PC-3 (cell line): ENCODE measurements around the gene TMEM108. TPM values are rescaled to one million over a fixed set of nuclear protein-coding genes. Genes with fewer than 3 reads are reported as not detected.

Experiments
- ATAC-seq: fragments of 200-7000 bp; cut with Tn5 transposase; 2 replicates; pipeline ENCODE4 v1.9.1; 2020; ENCODE audit warnings: mild to moderate bottlenecking, moderate library complexity
- BruUV-seq: library from RNA; stranded (reverse); fragments of 400-500 nt; replicated peaks from 2 replicates; lab custom pipeline; 2021; lab: Mats Ljungman, UMichigan
- CTCF ChIA-PET: fragments of 300-600 bp; sonication (Branson Sonifier 250); formaldehyde crosslinking; loops from one replicate; lab custom pipeline; 2022; ENCODE audit warnings: antibody characterized with exemption; lab: Charles Lee
- POLR2A ChIA-PET: fragments of 300-600 bp; sonication (Branson Sonifier 250); formaldehyde crosslinking; loops from one replicate; lab custom pipeline; 2022; ENCODE audit warnings: antibody characterized with exemption; ENCODE audit not compliant: unreplicated experiment; lab: Charles Lee
- DNase-seq: peaks from one replicate; pipeline ENCODE4 v3.0.0-alpha.2; 2015
- H2AFZ ChIP-seq: fragments of 300-600 bp; sonication (generic); 2 replicates; pipeline ENCODE4 v1.6.0; 2016; ENCODE audit warnings: antibody characterized with exemption, low read length
- H3F3A ChIP-seq: fragments of 300-600 bp; sonication (generic); one replicate; pipeline ENCODE4 v1.6.0; 2017; ENCODE audit warnings: antibody characterized with exemption, low read length, control low read depth, mild to moderate bottlenecking; ENCODE audit not compliant: unreplicated experiment
- H3K27ac ChIP-seq: fragments of 300-600 bp; sonication (generic); 2 replicates; pipeline ENCODE4 v1.5.1; 2016; ENCODE audit warnings: mild to moderate bottlenecking, low read length
- H3K27me3 ChIP-seq: fragments of 300-600 bp; sonication (generic); 2 replicates; pipeline ENCODE4 v1.6.1; 2016; ENCODE audit warnings: low read length, mixed read lengths
- H3K36me3 ChIP-seq: fragments of 300-600 bp; sonication (generic); 2 replicates; pipeline ENCODE4 v1.6.1; 2016; ENCODE audit warnings: low read depth, mixed run types, low read length, mixed read lengths
- H3K4me1 ChIP-seq: fragments of 300-600 bp; sonication (generic); 2 replicates; pipeline ENCODE4 v1.5.1; 2016; ENCODE audit warnings: low read length; ENCODE audit not compliant: insufficient read depth
- H3K4me2 ChIP-seq: fragments of 300-600 bp; sonication (generic); 2 replicates; pipeline ENCODE4 v1.6.0; 2016; ENCODE audit warnings: low read length
- H3K4me3 ChIP-seq: fragments of 300-600 bp; sonication (generic); 2 replicates; pipeline ENCODE4 v1.5.1; 2016; ENCODE audit warnings: mild to moderate bottlenecking, low read length, mixed read lengths
- H3K79me2 ChIP-seq: fragments of 300-600 bp; sonication (generic); 2 replicates; pipeline ENCODE4 v1.6.1; 2017; ENCODE audit warnings: low read length, mixed read lengths
- H3K9ac ChIP-seq: fragments of 300-600 bp; sonication (generic); 2 replicates; pipeline ENCODE4 v1.6.0; 2016; ENCODE audit warnings: mild to moderate bottlenecking, low read length
- H3K9me2 ChIP-seq: fragments of 300-600 bp; sonication (generic); replicated peaks from 2 replicates; pipeline ENCODE4 v1.6.1; 2016; ENCODE audit warnings: mixed run types, low read length, mixed read lengths
- H3K9me3 ChIP-seq: fragments of 300-600 bp; sonication (generic); 2 replicates; pipeline ENCODE4 v1.6.1; 2016; ENCODE audit warnings: low read length, mixed read lengths
- H4K20me1 ChIP-seq: fragments of 300-600 bp; sonication (generic); 2 replicates; pipeline ENCODE4 v1.6.1; 2016; ENCODE audit warnings: low read length, mixed read lengths
- EZH2 ChIP-seq: fragments of 300-600 bp; sonication (generic); IDR thresholded peaks from one replicate; pipeline ENCODE4 v1.6.1; 2017; ENCODE audit warnings: antibody characterized with exemption, mild to moderate bottlenecking, low read length; ENCODE audit not compliant: unreplicated experiment
- EZH2phosphoT487 ChIP-seq: fragments of 300-600 bp; sonication (generic); IDR thresholded peaks from 2 replicates; pipeline ENCODE4 v1.6.1; 2018; ENCODE audit warnings: mild to moderate bottlenecking, antibody characterized with exemption, low read length, borderline replicate concordance
- intact Hi-C: fragments of 100-400 bp; cut with micrococcal nuclease; formaldehyde crosslinking; loops from 2 replicates; pipeline ENCODE4 v1.9.0; 2023
- total RNA-seq: library from RNA; depleted of rRNA; stranded (reverse); fragments of >200 nt; gene quantifications from 2 replicates; pipeline ENCODE4 v1.2.3, GENCODE V29; 2014
- TF ChIP-seq, protein P1 (sequence below): fragments of 300-600 bp; sonication (generic); conservative IDR thresholded peaks from 2 replicates; pipeline ENCODE4 v1.5.1; 2017; ENCODE audit warnings: antibody characterized with exemption, low read depth, mild to moderate bottlenecking, low read length

TMEM108 gene
- total RNA-seq, 1 experiment from 2014 or later: not detected

GRCh38 chr3:133439563-133439962 is 401.4 kb downstream of the TMEM108 start:
- no TSS peak for BruUV-seq
- Histone ChIP-seq H3K4me1 (peaks cover 11% of the 10 kb centered on the region), H3K4me3 (no peak overlapping the region), H3K27me3 (no peaks in the 10 kb centered on the region), H3K9me3 (no peaks in the 10 kb centered on the region), H3K9ac (no peak overlapping the region), H4K20me1 (no peaks in the 10 kb centered on the region), H3K9me2 (no peaks in the 10 kb centered on the region), H3F3A (no peaks in the 10 kb centered on the region), H2AFZ (no peak overlapping the region), H3K27ac (no peak overlapping the region), H3K79me2 (no peaks in the 10 kb centered on the region), H3K4me2 (no peak overlapping the region), H3K36me3 (no peaks in the 10 kb centered on the region)
- DNase-seq (no peak), ATAC-seq (no peak)
- TF ChIP-seq EZH2: no peak
- intact Hi-C loops: no loop called here
- CTCF ChIA-PET: no interaction called here
- POLR2A ChIA-PET: no interaction called here

DNA sequence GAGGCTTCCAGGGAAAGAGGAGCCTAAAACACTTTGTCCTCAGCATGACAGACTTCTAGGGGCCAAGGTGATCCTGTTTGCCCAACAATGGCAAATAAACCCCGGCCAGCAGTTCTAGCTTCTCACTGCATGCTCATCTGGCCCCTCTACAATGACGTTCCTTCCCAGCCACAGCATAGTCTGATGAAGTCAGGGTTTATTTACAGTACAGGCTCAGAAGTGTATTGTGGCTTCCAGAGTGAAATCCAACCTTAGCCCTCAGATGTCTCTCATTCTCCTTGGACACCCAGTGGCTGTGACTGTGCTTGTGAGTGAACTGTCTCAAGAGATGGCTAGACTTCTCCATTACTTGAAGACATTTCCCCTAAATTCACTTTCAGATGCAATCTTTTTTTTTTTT is 402.5 kb downstream of the TMEM108 start:
- Histone ChIP-seq H3K4me3 (no peak overlapping the region), H3F3A (no peaks in the 10 kb centered on the region), H3K27me3 (no peaks in the 10 kb centered on the region), H3K9ac (no peak overlapping the region), H3K79me2 (no peaks in the 10 kb centered on the region), H3K9me2 (no peaks in the 10 kb centered on the region), H3K4me1 (peaks cover 15% of the 10 kb centered on the region), H3K36me3 (no peaks in the 10 kb centered on the region), H2AFZ (no peak overlapping the region), H3K4me2 (no peak overlapping the region), H3K27ac (no peak overlapping the region), H4K20me1 (no peaks in the 10 kb centered on the region), H3K9me3 (no peaks in the 10 kb centered on the region)
- no TSS peak for BruUV-seq
- ChIA-PET CTCF (no interaction called here), POLR2A (no interaction called here)
- intact Hi-C loops: loop anchor here (5.0 kb wide), 1 partner anchor 152 kb away; no protein-coding TSS in a partner anchor
- no peak for ATAC-seq
- TF ChIP-seq, protein P1, sequence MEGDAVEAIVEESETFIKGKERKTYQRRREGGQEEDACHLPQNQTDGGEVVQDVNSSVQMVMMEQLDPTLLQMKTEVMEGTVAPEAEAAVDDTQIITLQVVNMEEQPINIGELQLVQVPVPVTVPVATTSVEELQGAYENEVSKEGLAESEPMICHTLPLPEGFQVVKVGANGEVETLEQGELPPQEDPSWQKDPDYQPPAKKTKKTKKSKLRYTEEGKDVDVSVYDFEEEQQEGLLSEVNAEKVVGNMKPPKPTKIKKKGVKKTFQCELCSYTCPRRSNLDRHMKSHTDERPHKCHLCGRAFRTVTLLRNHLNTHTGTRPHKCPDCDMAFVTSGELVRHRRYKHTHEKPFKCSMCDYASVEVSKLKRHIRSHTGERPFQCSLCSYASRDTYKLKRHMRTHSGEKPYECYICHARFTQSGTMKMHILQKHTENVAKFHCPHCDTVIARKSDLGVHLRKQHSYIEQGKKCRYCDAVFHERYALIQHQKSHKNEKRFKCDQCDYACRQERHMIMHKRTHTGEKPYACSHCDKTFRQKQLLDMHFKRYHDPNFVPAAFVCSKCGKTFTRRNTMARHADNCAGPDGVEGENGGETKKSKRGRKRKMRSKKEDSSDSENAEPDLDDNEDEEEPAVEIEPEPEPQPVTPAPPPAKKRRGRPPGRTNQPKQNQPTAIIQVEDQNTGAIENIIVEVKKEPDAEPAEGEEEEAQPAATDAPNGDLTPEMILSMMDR: no peak
- TF ChIP-seq EZH2phosphoT487 (no peak), EZH2 (no peak)
- DNase-seq: no peak

GRCh38 chr3:133441867-133442270 is 403.7 kb downstream of the TMEM108 start:
- intact Hi-C loops: loop anchor here (5.0 kb wide), 1 partner anchor 150 kb away; no protein-coding TSS in a partner anchor
- H3F3A ChIP-seq: no peaks in the 10 kb centered on the region
- DNase-seq (no peak), ATAC-seq (no peak)
- H3K9me2 ChIP-seq: no peaks in the 10 kb centered on the region
- ChIA-PET CTCF (no interaction called here), POLR2A (no interaction called here)
- no TSS peak for BruUV-seq
- H3K27me3 ChIP-seq: no peaks in the 10 kb centered on the region
- no peak overlapping the region for H3K9ac ChIP-seq
- no peak overlapping the region for H3K27ac ChIP-seq
- H3K4me1 ChIP-seq: peaks cover 15% of the 10 kb centered on the region
- TF ChIP-seq, protein P1: no peak
- TF ChIP-seq EZH2 (no peak), EZH2phosphoT487 (no peak)
- no peaks in the 10 kb centered on the region for H3K79me2 ChIP-seq
- H2AFZ ChIP-seq: no peak overlapping the region
- H3K4me2 ChIP-seq: no peak overlapping the region
- H3K4me3 ChIP-seq: no peak overlapping the region
- H4K20me1 ChIP-seq: no peaks in the 10 kb centered on the region
- H3K9me3 ChIP-seq: no peaks in the 10 kb centered on the region
- no peaks in the 10 kb centered on the region for H3K36me3 ChIP-seq
